ENCODE measurements around the gene ASMTL.
"Not testable (repeated sequence)": the region's sequence is repeated elsewhere in the genome, so short reads cannot be mapped to it uniquely, and the experiment has no call there.

Gene ASMTL

GRCh38 chrX:1492421-1493012 lies 39.8 kb upstream of the ASMTL start:
- TF ChIP-seq CTCF (IDR thresholded peaks at IDR 0.05; ENCODE audit: low read depth, low read length) = no peak
- no peak for DNase-seq (ENCODE audit: extremely low read depth, low read depth)

- DNase-seq (ENCODE audit: extremely low read depth, low read depth) = no peak
Observed at GRCh38 chrX:1491851-1492349, 39.2 kb upstream of the ASMTL start.

GRCh38 chrX:1491248-1491647 lies 38.5 kb upstream of the ASMTL start:
- not testable (repeated sequence) for DNase-seq (ENCODE audit: extremely low read depth, low read depth)

More at GRCh38 chrX:1491851-1492349, 39.2 kb upstream of the ASMTL start:
- no peak for TF ChIP-seq CTCF (IDR thresholded peaks at IDR 0.05; ENCODE audit: low read depth, low read length)

- DNase-seq (ENCODE audit: extremely low read depth, low read depth) = not testable (repeated sequence)
Observed at GRCh38 chrX:1490723-1491122, 38.0 kb upstream of the ASMTL start.

GRCh38 chrX:1489354-1489753 lies 36.6 kb upstream of the ASMTL start:
- DNase-seq (ENCODE audit: extremely low read depth, low read depth) = not testable (repeated sequence)

- DNase-seq (ENCODE audit: extremely low read depth, low read depth) = no peak
- no peak for TF ChIP-seq CTCF (IDR thresholded peaks at IDR 0.05; ENCODE audit: low read depth, low read length)
Observed at GRCh38 chrX:1488745-1489144, 36.0 kb upstream of the ASMTL start.

- no peak for TF ChIP-seq CTCF (IDR thresholded peaks at IDR 0.05; ENCODE audit: low read depth, low read length)
- DNase-seq (ENCODE audit: extremely low read depth, low read depth) = no peak
Observed at GRCh38 chrX:1488141-1488540, 35.4 kb upstream of the ASMTL start.

- no peak for DNase-seq (ENCODE audit: extremely low read depth, low read depth)
Observed at GRCh38 chrX:1487401-1487800, 34.7 kb upstream of the ASMTL start.

More at GRCh38 chrX:1487401-1487800, 34.7 kb upstream of the ASMTL start:
- no peak for TF ChIP-seq CTCF (IDR thresholded peaks at IDR 0.05; ENCODE audit: low read depth, low read length)

Measured in AG09319 (cell line).